ENCODE results near the gene FAHD2A. TPM values are rescaled to one million over a fixed set of nuclear protein-coding genes. Genes with fewer than 3 reads are reported as not detected.
"Not testable (repeated sequence)": the region's sequence is repeated elsewhere in the genome, so short reads cannot be mapped to it uniquely, and the experiment has no call there.

FAHD2A gene
- total and polyA plus RNA-seq, 2 experiments from 2014 or later, result 27.6 to 51.0 TPM

DNA sequence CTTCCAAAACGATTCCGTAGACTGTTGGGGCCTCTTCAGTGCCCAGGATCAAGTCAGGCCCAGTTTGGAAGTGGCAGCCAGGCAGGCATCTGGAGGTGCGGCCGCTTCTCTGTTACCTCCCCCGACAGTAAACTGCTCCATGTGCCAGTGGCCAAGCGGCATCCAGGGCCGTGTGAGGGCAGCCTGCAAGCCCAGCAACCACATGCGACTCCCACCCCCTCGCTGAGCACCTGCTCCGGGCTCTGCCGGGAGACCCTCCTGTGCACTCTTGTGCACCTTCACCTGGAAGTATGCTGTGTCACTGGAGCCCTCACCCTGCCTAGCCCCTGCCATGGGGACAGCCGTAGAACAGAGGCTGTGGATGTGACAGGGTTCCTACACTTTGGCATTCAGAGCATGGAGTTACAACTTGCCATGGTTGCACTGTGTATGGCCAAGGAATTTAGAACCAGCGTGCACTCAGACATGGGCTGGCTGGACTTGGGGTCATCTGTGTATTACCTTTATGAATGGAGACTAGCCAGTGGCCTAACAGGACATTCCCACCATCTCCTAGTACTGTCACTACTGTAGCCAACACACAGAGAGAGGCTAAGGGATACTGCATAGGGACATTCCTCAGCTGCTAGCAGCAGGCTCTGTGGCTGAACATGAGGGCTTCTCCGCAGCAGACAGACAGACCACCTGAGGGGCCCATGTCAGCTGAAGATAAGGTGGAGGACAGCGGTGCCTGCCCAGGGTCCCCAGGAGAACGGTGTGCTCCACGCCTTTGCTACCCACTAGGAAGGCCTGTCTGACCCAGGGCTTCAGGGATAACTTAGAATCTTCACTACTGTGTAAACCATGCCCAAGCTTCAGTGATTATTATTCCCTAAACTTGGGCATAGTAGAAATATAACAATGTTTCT lies 25.0 kb upstream of the FAHD2A start:
- H3K4me1 ChIP-seq (ENCODE audit: insufficient read depth), result no peaks in the 10 kb centered on the region; the same call in 1 of the 2 replicates
- ATAC-seq (no peak), DNase-seq (ENCODE audit: low spot score) (no peak)
- no peaks in the 10 kb centered on the region for H3K79me2 ChIP-seq (replicated peaks; ENCODE audit: insufficient read depth)
- H3K9me2 ChIP-seq (ENCODE audit: insufficient read depth), result no peaks in the 10 kb centered on the region
- Mint-ChIP-seq H3K4me3 (no peak overlapping the region), H3K27me3 (ENCODE audit: insufficient read depth, low read depth, poor library complexity) (peaks cover 9% of the 10 kb centered on the region), H3K9me3 (no peaks in the 10 kb centered on the region), H3K27ac (no peak overlapping the region), H3K4me1 (peaks cover 16% of the 10 kb centered on the region), H3K36me3 (ENCODE audit: low read depth) (no peaks in the 10 kb centered on the region)
- H3K4me3 ChIP-seq, result no peak overlapping the region
- no peaks in the 10 kb centered on the region for H4K20me1 ChIP-seq (replicated peaks; ENCODE audit: insufficient read depth)
- no peaks in the 10 kb centered on the region for H3F3A ChIP-seq (replicated peaks; ENCODE audit: low read depth)
- no peaks in the 10 kb centered on the region for H3K36me3 ChIP-seq (ENCODE audit: insufficient read depth)
- H3K4me2 ChIP-seq, result no peak overlapping the region
- TF ChIP-seq, protein P1, sequence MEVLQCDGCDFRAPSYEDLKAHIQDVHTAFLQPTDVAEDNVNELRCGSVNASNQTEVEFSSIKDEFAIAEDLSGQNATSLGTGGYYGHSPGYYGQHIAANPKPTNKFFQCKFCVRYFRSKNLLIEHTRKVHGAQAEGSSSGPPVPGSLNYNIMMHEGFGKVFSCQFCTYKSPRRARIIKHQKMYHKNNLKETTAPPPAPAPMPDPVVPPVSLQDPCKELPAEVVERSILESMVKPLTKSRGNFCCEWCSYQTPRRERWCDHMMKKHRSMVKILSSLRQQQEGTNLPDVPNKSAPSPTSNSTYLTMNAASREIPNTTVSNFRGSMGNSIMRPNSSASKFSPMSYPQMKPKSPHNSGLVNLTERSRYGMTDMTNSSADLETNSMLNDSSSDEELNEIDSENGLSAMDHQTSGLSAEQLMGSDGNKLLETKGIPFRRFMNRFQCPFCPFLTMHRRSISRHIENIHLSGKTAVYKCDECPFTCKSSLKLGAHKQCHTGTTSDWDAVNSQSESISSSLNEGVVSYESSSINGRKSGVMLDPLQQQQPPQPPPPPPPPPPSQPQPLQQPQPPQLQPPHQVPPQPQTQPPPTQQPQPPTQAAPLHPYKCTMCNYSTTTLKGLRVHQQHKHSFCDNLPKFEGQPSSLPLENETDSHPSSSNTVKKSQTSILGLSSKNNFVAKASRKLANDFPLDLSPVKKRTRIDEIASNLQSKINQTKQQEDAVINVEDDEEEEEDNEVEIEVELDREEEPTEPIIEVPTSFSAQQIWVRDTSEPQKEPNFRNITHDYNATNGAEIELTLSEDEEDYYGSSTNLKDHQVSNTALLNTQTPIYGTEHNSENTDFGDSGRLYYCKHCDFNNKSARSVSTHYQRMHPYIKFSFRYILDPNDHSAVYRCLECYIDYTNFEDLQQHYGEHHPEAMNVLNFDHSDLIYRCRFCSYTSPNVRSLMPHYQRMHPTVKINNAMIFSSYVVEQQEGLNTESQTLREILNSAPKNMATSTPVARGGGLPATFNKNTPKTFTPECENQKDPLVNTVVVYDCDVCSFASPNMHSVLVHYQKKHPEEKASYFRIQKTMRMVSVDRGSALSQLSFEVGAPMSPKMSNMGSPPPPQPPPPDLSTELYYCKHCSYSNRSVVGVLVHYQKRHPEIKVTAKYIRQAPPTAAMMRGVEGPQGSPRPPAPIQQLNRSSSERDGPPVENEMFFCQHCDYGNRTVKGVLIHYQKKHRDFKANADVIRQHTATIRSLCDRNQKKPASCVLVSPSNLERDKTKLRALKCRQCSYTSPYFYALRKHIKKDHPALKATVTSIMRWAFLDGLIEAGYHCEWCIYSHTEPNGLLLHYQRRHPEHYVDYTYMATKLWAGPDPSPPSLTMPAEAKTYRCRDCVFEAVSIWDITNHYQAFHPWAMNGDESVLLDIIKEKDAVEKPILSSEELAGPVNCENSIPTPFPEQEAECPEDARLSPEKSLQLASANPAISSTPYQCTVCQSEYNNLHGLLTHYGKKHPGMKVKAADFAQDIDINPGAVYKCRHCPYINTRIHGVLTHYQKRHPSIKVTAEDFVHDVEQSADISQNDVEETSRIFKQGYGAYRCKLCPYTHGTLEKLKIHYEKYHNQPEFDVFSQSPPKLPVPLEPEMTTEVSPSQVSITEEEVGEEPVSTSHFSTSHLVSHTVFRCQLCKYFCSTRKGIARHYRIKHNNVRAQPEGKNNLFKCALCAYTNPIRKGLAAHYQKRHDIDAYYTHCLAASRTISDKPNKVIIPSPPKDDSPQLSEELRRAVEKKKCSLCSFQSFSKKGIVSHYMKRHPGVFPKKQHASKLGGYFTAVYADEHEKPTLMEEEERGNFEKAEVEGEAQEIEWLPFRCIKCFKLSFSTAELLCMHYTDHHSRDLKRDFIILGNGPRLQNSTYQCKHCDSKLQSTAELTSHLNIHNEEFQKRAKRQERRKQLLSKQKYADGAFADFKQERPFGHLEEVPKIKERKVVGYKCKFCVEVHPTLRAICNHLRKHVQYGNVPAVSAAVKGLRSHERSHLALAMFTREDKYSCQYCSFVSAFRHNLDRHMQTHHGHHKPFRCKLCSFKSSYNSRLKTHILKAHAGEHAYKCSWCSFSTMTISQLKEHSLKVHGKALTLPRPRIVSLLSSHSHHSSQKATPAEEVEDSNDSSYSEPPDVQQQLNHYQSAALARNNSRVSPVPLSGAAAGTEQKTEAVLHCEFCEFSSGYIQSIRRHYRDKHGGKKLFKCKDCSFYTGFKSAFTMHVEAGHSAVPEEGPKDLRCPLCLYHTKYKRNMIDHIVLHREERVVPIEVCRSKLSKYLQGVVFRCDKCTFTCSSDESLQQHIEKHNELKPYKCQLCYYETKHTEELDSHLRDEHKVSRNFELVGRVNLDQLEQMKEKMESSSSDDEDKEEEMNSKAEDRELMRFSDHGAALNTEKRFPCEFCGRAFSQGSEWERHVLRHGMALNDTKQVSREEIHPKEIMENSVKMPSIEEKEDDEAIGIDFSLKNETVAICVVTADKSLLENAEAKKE (CRISPR knock-in tag; IDR thresholded peaks at IDR 0.05), result no peak
- no peak for TF ChIP-seq ZNF114 (CRISPR knock-in tag; IDR thresholded peaks at IDR 0.05)
- TF ChIP-seq, protein P2, sequence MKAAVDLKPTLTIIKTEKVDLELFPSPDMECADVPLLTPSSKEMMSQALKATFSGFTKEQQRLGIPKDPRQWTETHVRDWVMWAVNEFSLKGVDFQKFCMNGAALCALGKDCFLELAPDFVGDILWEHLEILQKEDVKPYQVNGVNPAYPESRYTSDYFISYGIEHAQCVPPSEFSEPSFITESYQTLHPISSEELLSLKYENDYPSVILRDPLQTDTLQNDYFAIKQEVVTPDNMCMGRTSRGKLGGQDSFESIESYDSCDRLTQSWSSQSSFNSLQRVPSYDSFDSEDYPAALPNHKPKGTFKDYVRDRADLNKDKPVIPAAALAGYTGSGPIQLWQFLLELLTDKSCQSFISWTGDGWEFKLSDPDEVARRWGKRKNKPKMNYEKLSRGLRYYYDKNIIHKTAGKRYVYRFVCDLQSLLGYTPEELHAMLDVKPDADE (IDR thresholded peaks at IDR 0.05), result no peak
- H2AFZ ChIP-seq, result no peak overlapping the region
- no peaks in the 10 kb centered on the region; the same call in 1 of the 2 replicates for H3K27me3 ChIP-seq (ENCODE audit: insufficient read depth)
- no peak overlapping the region for H3K27ac ChIP-seq (ENCODE audit: low read depth)

DNA sequence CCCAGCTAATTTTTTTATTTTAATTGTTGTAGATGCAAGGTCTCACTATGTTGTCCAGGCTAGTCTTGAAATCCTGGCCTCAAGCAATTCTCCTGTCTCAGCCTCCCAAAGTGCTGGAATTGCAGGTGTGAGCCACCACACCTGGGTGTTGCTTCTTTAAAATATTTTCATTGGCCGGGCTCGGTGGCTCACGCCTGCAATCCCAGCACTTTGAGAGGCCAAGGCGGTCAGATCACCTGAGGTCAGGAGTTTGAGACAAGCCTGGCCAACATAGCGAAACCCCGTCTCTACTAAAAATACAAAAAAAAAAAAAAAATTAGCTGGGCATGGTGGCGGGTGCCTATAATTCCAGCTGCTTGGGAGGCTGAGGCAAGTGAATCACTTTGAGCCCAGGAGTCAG lies 24.2 kb upstream of the FAHD2A start:
- not testable (repeated sequence) for H3K9me3 Mint-ChIP-seq; H3K4me3 Mint-ChIP-seq; H2AFZ ChIP-seq; H3K27ac Mint-ChIP-seq; H3K27ac ChIP-seq (ENCODE audit: low read depth); H3K4me2 ChIP-seq; H3K36me3 Mint-ChIP-seq (ENCODE audit: low read depth); H4K20me1 ChIP-seq (replicated peaks; ENCODE audit: insufficient read depth); H3K36me3 ChIP-seq (ENCODE audit: insufficient read depth); H3K4me1 ChIP-seq (ENCODE audit: insufficient read depth); H3K9me2 ChIP-seq (ENCODE audit: insufficient read depth); H3F3A ChIP-seq (replicated peaks; ENCODE audit: low read depth); DNase-seq (ENCODE audit: low spot score); H3K27me3 ChIP-seq (ENCODE audit: insufficient read depth); H3K4me3 ChIP-seq; ATAC-seq; H3K79me2 ChIP-seq (replicated peaks; ENCODE audit: insufficient read depth)
- peaks cover 16% of the 10 kb centered on the region for H3K4me1 Mint-ChIP-seq
- peaks cover 10% of the 10 kb centered on the region for H3K27me3 Mint-ChIP-seq (ENCODE audit: insufficient read depth, low read depth, poor library complexity)

Data from GM23338 (cell line).